Activated gamma-delta T cell (primary cell): ENCODE data around the gene HDC.

Source experiments
- DNase-seq: peaks from one replicate; lab custom pipeline; 2025; lab: John Stamatoyannopoulos, UW
- total RNA-seq, 2 donors: gene quantifications; one replicate each; lab custom pipeline; 2026; lab: John Stamatoyannopoulos, UW

HDC gene
- 0.67 to 27.4 reads per million in 2 donors for total RNA-seq

- no peak for DNase-seq
Observed at GRCh38 chr15:50265620-50266019, at the start of gene HDC. Gene HDC (minus strand): TSS chr15:50265726. CDS start chr15:50265623, 103 bp downstream.

GRCh38 chr15:50312636-50313035, 47.1 kb upstream of the HDC start:
- no peak for DNase-seq

GRCh38 chr15:50307799-50308198, 42.3 kb upstream of the HDC start:
- DNase-seq: no peak

GRCh38 chr15:50304836-50305235, 39.3 kb upstream of the HDC start:
- DNase-seq: no peak

- no peak for DNase-seq
Observed at GRCh38 chr15:50302581-50302980, 37.1 kb upstream of the HDC start.

GRCh38 chr15:50298340-50298739, 32.8 kb upstream of the HDC start:
- no peak for DNase-seq

- DNase-seq: no peak
Observed at GRCh38 chr15:50295966-50296365, 30.4 kb upstream of the HDC start.

- DNase-seq: no peak
Observed at GRCh38 chr15:50289749-50290148, 24.2 kb upstream of the HDC start.

- no peak for DNase-seq
Observed at GRCh38 chr15:50287324-50288116, 22.0 kb upstream of the HDC start.

GRCh38 chr15:50281427-50281826, 15.9 kb upstream of the HDC start:
- no peak for DNase-seq

- DNase-seq: no peak
Observed at GRCh38 chr15:50280271-50280670, 14.7 kb upstream of the HDC start.

- no peak for DNase-seq
Observed at GRCh38 chr15:50278496-50278895, 13.0 kb upstream of the HDC start.

- DNase-seq: no peak
Observed at GRCh38 chr15:50277370-50277769, 11.8 kb upstream of the HDC start.

GRCh38 chr15:50275908-50276307, 10.4 kb upstream of the HDC start:
- no peak for DNase-seq

- no peak for DNase-seq
Observed at GRCh38 chr15:50275091-50275490, 9.6 kb upstream of the HDC start.

GRCh38 chr15:50267577-50267976, 2.1 kb upstream of the HDC start:
- no peak for DNase-seq

- DNase-seq: peak; percentile 24
Observed at GRCh38 chr15:50262533-50262932, 3.0 kb downstream of the HDC start.

GRCh38 chr15:50261981-50262380, 3.5 kb downstream of the HDC start:
- DNase-seq: no peak

- DNase-seq: no peak
Observed at GRCh38 chr15:50260969-50261496, 4.5 kb downstream of the HDC start.

- DNase-seq: no peak
Observed at GRCh38 chr15:50259276-50259675, 6.2 kb downstream of the HDC start.

GRCh38 chr15:50257924-50258323, 7.6 kb downstream of the HDC start:
- DNase-seq: no peak

- DNase-seq: no peak
Observed at GRCh38 chr15:50257332-50257731, 8.2 kb downstream of the HDC start.

- DNase-seq: no peak
Observed at GRCh38 chr15:50256188-50257041, 9.1 kb downstream of the HDC start.
